Ectodermal cell (in vitro differentiated cells): ENCODE data around the gene ZNF560.

ENCODE experiments used
- H3K27ac ChIP-seq: 2 replicates; pipeline ENCODE4 v1.7.0; 2013; ENCODE audit warnings: mild to moderate bottlenecking, low read depth, low read length; ENCODE audit not compliant: insufficient read depth, poor library complexity, severe bottlenecking
- H3K27me3 ChIP-seq: 2 replicates; pipeline ENCODE4 v1.7.0; 2013; ENCODE audit warnings: mild to moderate bottlenecking, low read length; ENCODE audit not compliant: insufficient read depth, control insufficient read depth, poor library complexity, severe bottlenecking
- H3K36me3 ChIP-seq: one replicate; pipeline ENCODE4 v1.7.0; 2013; ENCODE audit warnings: low read length; ENCODE audit not compliant: control insufficient read depth, insufficient read depth
- H3K4me1 ChIP-seq: one replicate; pipeline ENCODE4 v1.7.0; 2013; ENCODE audit warnings: low read length; ENCODE audit not compliant: control insufficient read depth, insufficient read depth
- H3K4me3 ChIP-seq: 2 replicates; pipeline ENCODE4 v1.7.0; 2013; ENCODE audit warnings: low read depth, low read length, control low read depth; ENCODE audit not compliant: insufficient read depth
- H3K9me3 ChIP-seq: 2 replicates; pipeline ENCODE4 v1.7.0; 2013; ENCODE audit warnings: mild to moderate bottlenecking, low read length, moderate library complexity; ENCODE audit not compliant: control insufficient read depth
- WGBS, 2 experiments: methylation state at CpG; one replicate each; pipeline ENCODE4 v1.1.7; 2013; ENCODE audit warnings: missing lambda C conversion rate in 2 of 2; 5-methylcytosine and 5-hydroxymethylcytosine counted together

Gene ZNF560

DNA sequence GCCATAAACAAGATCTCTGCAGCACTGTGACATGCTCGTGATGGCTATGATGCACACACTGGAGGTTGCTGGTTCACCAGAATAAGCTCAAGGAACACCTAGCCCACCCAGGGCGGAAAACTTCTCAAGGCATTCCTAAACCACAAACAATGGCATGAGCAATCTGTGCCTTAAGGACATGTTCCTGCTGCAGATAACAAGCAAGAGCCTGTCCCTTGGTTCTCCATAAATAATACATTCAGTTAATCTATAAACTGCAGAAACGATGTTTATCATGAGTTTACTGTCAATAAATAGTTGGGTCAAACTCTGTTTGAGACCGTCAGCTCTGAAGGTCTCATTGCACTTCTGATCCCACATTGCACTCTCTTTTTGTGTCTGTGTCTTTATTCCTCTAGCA lies 44.5 kb downstream of the ZNF560 start:
- 81 to 89% methylated on average over 4 of the region's 4 CpGs for WGBS, 2 experiments
- H3K27ac ChIP-seq: no peak overlapping the region
- H3K27me3 ChIP-seq: no peaks in the 10 kb centered on the region
- H3K4me3 ChIP-seq: no peak overlapping the region
- H3K9me3 ChIP-seq: peaks cover 12% of the 10 kb centered on the region
- H3K36me3 ChIP-seq: no peaks in the 10 kb centered on the region
- no peaks in the 10 kb centered on the region for H3K4me1 ChIP-seq

- Histone ChIP-seq H3K4me1 (no peaks in the 10 kb centered on the region), H3K9me3 (peaks cover 17% of the 10 kb centered on the region), H3K4me3 (no peak overlapping the region), H3K27ac (no peak overlapping the region), H3K36me3 (no peaks in the 10 kb centered on the region), H3K27me3 (no peaks in the 10 kb centered on the region)
- WGBS, 2 experiments: 40% methylated on average over 1 of the region's 1 CpG; no CpG with 5 or more reads in 1 of the 2 experiments
Observed at GRCh38 chr19:9445037-9445436, 53.4 kb downstream of the ZNF560 start.

GRCh38 chr19:9436358-9436757 lies 62.1 kb downstream of the ZNF560 start:
- no peaks in the 10 kb centered on the region for H3K36me3 ChIP-seq
- no peak overlapping the region for H3K4me3 ChIP-seq
- WGBS, 2 experiments: 87 to 97% methylated on average over 4 of the region's 4 CpGs
- no peaks in the 10 kb centered on the region for H3K4me1 ChIP-seq
- H3K27ac ChIP-seq: no peak overlapping the region
- H3K9me3 ChIP-seq: no peaks in the 10 kb centered on the region
- H3K27me3 ChIP-seq: no peaks in the 10 kb centered on the region

DNA sequence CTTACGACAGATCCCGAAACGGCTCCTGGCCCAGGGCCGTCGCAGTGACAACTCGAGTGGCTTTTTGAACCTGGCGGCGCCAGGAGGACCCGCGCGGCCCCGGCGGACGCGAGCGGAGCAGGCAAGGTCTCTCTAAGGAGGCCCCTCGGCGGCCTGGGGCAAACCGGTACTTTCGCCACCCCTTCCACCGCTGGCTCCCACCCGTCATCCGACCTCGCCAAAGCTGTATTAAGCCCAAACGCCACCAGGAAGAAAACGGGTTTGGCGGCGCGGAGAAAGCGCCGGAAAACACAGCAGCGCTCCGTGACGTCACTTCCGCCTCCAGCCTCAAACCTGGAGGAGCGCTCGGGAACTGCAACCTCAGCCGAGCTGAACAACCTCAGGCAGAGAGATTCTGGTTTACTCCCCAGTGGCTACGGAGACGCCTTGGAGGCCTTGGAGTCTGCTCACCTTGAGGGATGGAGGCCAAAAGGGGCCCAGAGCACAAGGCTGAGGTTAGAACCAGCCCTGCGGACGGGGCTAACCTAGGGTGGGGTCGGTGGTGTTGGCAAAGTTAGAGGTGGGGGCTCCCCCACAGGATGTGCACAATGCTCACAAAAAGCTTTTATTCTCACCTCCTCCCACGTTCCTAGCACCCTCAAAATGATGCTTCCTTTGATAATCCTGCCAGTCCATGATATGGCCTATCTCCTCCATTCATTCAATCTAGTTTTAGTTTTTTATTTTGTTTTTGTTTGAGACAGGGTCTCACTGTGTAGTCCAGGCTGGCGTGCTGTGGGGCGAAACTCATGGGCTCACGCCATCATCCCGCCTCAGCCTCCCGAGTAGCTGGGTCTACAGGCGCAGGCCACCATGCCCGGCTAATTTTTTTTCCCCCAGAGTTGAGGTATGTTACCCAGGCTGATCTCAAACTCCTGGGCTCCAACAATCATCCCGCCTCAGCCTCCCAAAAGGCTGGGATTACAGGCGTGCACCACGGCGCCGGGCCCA lies 62.8 kb downstream of the ZNF560 start, which contains the start of gene ZNF266:
ZNF266 (minus strand) TSS at position 295 of the 990 bp plus-strand sequence. CDS start 15,484 bp downstream, outside the sequence.
- peak within 1 kb of the TSS; percentile 55 for H3K27ac ChIP-seq
- 20% methylated on average over 56 of the region's 56 CpGs for WGBS, 2 experiments
- no peaks in the 10 kb centered on the region for H3K36me3 ChIP-seq
- H3K4me3 ChIP-seq: peak within 1 kb of the TSS; percentile 92
- H3K27me3 ChIP-seq: no peaks in the 10 kb centered on the region
- no peaks in the 10 kb centered on the region for H3K4me1 ChIP-seq
- H3K9me3 ChIP-seq: no peaks in the 10 kb centered on the region

DNA sequence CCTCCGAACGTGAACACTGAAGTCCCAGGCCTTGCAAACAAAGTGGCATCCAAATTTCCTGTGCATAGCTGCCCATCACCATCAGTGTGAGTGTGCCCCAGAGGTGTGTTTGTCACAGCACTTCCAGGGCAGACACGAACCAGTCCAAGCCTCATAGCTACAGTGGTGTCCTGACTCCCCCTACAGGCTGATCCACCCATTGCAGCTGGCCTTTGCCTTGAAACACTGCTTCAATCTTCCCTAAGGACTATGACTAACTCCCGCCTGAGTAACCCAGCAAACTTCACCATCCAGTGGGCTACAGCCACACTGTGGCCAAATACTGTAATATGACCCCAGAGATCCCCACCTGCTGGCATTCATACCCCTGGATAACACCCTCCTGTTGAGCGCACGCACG lies 66.9 kb downstream of the ZNF560 start:
- peaks cover 2% of the 10 kb centered on the region for H3K36me3 ChIP-seq
- H3K27me3 ChIP-seq: no peaks in the 10 kb centered on the region
- no peaks in the 10 kb centered on the region for H3K4me1 ChIP-seq
- no peak overlapping the region for H3K27ac ChIP-seq
- H3K4me3 ChIP-seq: no peak overlapping the region
- WGBS, 2 experiments: 83 to 86% methylated on average over 7 of the region's 7 CpGs
- no peaks in the 10 kb centered on the region for H3K9me3 ChIP-seq

DNA sequence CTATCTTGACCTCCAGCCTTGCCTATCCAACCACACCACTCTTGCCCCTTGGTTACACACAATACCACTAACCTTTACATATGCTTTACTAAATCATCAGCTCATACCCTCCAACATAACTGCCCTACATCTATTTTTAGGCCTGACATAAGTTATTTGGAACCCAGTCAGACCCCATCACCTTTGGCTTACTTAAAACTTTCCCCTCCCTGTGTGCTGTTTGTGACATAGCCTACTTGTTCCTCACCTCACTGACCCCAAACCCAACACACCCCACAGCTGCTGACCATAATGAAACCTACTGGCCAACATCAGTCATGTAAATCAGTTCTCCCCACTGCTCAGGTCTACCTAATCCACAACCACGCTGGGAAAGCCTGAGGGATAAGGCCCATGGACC lies 68.0 kb downstream of the ZNF560 start:
- Histone ChIP-seq H3K27me3 (no peaks in the 10 kb centered on the region), H3K4me3 (no peak overlapping the region), H3K36me3 (peaks cover 10% of the 10 kb centered on the region), H3K27ac (no peak overlapping the region), H3K9me3 (no peaks in the 10 kb centered on the region), H3K4me1 (no peaks in the 10 kb centered on the region)
- WGBS, 2 experiments: 92 to 100% methylated on average over 1 of the region's 1 CpG

DNA sequence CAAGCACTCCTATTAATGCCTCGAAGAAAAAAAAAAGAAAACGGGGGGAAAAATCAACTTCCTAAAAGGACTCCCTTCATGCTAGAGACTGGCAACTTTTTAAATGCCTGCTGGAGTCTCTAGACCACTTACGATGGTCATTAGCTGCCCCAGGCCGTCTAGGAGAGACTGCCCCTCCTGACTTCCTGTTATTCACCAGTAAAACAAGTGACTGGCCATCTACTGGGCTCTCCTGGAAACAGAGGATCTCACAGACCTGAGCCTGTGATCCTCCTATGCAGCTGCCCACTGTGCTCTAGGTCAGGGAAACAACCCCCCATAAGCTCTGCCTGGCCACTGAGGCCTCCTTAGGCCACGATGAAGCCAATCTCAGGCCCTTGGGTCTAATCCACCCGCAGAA lies 70.5 kb downstream of the ZNF560 start:
- Histone ChIP-seq H3K27me3 (no peaks in the 10 kb centered on the region), H3K4me1 (no peaks in the 10 kb centered on the region), H3K9me3 (no peaks in the 10 kb centered on the region), H3K36me3 (peaks cover 17% of the 10 kb centered on the region), H3K4me3 (no peak overlapping the region), H3K27ac (no peak overlapping the region)
- WGBS, 2 experiments: 81 to 84% methylated on average over 6 of the region's 6 CpGs
